Activated effector memory CD4-positive, alpha-beta T cell treated with anti-CD3 and anti-CD28 coated beads, Interleukin-2, amount 50 U/mL, for 16 hours (primary cell): Measurements from ENCODE around the gene PROX1.

Experiments used
- DNase-seq: peaks from one replicate; pipeline ENCODE4 v3.0.0-alpha.2; 2020

Gene PROX1

GRCh38 chr1:214027498-214027897 is 39.7 kb downstream of the PROX1 start:
- no peak for DNase-seq

DNA sequence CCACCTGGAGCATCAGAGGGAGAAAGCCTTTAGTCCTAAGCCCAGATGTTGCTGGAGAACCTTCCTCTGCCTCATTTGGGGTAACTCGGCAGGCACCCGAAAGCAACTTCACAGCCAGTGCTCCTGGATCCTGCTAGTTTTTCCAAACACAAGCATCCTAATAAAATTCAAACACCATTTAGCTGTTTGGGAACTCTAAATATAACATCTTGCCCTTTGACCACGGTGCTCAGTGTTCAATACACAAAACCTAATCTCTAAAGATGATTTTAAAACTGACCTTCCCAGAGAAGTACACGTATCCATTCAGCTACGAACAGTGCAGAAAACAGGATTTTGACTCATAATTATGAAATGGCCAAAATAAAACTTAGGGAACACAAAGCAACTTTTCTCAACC is 40.3 kb downstream of the PROX1 start:
- DNase-seq = no peak

DNA sequence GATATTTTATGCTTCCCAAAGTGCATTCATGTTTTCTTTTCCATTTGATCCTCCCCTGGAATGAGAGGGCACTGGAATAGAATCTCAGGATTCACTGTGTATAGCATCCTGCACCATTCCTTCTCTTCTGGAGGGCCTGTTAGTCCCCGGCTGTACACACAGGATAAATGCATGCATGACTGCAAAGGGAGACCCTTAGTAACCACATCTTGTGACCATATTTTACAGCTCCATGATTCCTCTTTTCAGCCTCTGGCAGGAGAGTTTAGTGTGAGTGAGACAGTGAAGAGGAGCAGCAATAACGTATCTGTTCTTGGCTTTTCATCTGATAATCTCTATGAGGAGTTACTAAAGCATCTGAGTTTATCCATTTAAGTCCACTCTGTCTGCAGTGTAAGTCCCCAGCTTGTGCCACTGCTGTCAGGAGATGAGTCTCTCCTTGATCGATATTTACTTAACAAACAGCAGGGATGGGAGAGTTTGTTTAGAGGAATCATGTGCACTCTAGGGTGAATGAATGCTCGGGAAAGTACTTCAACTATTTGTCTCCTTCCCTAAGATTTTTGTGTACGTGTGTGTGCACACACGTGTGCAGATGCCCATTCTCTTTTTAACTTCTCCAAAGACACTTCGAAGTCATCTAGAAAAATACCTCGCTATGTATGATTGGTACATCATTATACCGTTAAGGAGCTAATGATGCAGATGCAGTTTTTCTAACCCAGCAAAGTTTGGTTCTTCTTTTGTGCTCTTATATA is 41.1 kb downstream of the PROX1 start:
- no peak for DNase-seq

DNA sequence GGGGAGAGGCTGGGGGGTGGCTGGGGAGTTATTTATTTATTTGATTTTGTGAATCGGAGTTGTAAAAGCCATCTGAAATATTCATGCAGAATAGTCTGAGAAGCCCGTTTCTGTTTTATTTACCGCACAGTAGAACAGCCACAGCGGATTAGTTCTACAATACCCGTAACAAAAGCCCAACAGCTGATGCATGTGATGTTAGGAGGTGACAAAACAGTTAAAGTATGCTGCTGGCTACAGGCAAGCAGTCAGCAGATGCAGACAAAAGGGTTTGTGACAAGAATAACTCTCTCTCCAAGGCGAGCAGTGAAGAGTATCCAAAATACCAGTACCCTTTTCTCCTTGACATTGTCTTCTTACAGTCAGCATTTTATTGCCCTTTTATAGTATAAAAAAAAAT is 42.0 kb downstream of the PROX1 start:
- DNase-seq = no peak

GRCh38 chr1:214031267-214031650 is 43.5 kb downstream of the PROX1 start:
- DNase-seq = no peak

GRCh38 chr1:214037468-214037867 is 49.7 kb downstream of the PROX1 start:
- no peak for DNase-seq

GRCh38 chr1:214039394-214040018 is 51.7 kb downstream of the PROX1 start:
- DNase-seq = no peak

- DNase-seq = no peak
Observed at GRCh38 chr1:214043167-214043566, 55.4 kb downstream of the PROX1 start.

DNA sequence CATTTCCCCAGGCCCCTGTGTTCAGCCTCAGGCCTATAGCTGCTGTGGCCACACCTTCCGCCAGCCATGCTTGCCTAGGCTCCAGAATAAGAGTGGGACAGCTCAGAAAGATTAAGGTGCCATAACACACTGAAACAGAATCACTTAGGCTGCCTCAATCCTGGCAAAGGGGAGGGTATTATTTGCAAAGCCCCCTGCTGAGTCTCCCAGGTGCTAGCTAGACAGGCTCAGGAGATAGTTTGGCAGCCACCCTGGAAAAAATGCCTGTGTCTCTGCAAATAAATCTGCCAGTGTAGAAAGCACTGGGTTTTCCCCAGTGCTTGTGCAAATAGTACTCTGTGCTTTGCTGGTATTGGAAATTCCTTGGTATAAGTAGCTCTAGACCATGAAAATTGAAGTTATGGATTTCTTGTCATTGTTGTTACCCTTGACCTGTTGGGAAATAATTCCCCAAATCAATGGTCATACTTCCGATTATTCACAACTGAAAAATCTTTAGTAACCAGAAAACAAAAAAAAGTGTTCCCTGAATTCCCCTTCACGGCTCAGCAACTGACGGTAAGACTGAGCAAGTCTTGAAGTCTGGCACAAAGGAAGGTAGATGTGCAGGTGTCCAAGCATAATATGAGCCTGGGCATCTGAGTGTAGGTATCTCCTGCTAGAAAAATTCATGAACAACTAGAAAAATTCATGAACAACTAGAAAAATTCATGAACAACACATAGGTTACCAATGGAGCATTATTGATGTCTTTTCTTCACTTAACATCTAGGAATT is 56.9 kb downstream of the PROX1 start:
- no peak for DNase-seq

DNA sequence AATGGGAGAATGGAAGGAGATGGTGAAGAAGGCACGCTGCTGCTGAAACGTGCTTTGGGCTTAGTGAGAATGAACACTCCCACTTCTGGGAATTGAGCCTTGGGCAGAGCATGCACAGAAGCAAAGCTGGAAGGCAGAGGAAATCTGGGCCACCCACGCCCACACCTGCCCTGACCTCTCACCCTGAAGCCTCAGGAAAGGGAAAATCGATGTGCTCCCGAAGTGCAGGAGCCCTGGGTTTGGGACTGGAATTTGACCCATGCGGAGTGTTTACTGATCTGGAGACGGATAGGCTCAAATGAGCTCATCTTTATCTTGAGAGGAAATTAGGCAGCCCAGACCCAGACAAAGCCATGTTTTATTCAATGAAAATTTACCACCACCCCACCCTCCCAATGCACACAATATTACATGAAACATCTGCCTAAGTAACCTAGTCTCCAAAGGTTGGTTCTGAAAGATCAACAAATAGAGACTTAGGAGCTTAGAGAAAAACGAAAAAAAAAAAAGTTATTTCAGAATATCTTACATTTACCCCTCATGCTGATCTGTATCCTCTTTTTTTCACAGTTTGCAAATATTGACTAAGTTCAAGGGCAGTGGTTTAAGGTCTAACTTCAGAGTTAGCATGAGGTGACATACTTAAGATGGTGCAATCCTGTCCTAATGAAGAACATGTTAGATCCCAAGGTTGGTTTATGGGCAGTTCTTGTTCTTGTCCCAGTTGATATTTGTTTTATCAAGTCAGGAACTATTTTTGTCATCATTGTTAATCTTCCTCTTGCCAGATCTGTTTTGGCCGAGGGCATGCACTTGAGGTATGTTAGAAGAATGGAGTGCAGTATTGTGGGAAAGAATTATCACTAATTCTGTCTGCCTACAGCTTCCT is 63.0 kb downstream of the PROX1 start:
- no peak for DNase-seq

- DNase-seq = no peak
Observed at GRCh38 chr1:214051786-214052185, 64.0 kb downstream of the PROX1 start.

GRCh38 chr1:214058076-214058475 is 70.3 kb downstream of the PROX1 start:
- DNase-seq = no peak

DNA sequence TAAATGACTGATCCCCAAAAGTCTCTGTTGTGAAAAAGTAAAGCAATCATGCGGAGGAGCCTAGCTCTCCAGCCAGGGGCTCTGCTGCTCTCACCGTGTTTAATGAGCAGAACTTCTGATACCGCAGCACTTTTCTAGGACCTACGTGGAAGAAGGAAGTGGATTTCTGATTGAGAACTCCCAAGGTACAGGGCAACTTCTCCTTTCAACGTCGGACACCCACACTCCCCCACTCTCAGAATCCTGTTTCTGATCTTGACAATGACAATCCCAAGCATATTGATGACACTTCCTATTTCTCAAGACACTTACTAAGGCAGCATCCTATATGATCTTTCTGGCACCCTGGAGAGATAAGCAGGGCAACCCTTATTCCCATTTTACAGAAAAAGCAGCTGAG is 78.4 kb downstream of the PROX1 start:
- DNase-seq = no peak

DNA sequence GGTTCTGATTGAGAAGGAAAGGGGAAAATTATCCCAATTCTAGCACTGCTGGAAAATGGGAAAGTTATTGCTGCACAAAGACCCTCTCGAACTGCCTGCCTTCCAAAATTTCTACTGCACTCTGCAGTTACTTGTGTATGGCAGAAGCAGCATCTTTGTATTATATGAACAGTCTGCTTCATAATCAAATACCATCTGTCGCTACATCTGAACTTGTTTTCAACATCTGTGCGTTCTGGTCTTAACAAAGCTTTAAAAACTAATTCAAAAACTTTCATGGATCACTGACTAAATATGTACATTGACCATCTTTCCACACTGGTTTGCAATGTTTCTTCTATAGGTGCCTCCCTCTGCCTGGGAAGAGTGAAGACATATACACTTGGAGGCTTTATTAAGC is 79.2 kb downstream of the PROX1 start:
- DNase-seq = no peak

- no peak for DNase-seq
Observed at GRCh38 chr1:214067397-214067796, 79.6 kb downstream of the PROX1 start.

DNA sequence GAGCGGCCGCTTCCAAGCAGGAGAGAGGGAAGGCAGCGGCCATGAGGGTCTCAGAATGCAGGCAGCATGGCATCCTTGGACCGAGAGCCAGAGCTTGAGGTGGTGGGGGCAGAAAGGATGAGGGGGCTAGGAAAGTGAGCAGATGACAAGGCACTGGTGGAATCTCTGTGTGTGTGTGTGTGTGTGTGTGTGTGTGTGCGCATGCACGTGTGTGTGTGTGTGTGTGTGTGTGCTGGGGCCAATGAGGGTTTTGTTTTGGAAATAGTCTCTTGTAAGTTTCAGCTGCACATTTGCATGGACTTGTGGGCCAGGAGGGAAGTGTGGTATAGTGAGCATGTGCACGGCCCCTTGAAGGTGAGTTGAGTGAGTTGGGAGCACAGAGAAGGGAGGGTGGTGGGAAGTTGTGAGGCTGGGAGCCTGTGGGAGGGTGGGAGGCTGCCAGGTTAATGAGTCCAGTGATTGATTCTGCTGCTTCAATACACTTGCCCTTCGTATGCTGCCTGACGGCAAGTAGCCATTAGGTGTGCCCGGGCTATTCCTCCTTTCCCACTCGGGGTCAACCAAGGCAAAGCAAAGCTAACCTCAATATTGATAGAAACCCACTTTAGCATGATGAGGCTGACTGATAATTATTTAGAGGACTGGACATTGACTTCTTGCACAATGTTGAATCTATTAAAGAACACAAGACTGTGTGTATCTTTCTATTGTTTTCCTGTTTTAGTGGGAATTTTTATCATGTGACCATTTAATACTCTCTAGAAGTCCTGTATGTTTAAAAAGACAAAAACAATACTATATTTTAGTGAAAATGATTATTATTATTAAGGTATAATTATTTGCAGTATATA is 80.3 kb downstream of the PROX1 start:
- DNase-seq = no peak

GRCh38 chr1:214068979-214069378 is 81.2 kb downstream of the PROX1 start:
- DNase-seq = no peak

DNA sequence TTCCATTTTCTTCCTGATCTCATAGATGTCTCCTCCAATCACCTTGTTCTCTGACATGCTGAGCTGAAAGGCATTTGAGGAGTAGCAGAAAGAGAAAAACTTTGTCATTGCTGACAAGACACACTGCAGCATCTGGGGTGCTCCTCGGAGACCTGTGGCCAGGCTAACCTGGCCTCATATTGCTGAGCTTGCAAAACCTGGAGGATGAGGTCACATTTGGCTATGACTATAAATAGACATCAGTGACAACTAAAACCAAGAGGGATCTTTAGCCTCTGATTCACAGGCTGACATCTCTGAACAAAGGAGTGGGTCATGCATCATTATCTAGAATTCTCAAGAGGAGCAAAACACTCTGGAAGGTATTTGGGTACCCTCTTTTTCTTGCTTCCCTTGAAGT is 83.7 kb downstream of the PROX1 start:
- DNase-seq = no peak

DNA sequence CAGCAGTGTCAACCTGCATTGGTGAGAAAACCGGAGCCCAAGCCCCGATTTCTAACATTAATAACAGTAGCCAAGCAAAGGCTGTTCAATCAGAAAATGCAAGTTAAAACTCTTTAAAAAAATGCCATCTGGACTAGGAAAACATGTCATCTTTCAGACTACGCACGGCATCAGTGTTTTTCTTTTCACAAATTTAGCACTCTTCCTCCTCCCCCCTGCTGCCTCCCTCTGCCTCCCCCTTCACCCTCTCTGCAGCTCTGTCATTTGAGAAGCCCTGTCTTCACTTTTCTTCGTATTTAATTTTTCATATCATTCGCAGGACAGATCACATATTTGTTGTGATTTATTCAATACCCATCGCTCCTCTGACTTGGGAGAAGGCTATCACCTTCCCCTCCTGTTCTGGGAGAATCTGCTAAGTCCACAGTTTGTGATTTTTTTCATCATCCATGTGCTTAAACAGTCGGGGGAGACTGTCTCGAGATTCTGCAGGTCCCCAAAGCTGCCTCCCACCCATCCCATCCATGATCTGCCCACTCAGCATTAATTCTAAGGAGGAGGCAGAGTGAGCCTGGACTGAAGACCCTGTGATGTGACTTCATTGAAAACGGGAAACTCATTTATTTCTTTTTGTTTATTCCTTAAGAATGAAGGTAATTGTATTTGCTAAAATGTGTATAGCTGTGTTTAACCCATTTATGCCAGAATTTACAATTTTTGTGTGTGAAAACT is 84.8 kb downstream of the PROX1 start:
- no peak for DNase-seq

DNA sequence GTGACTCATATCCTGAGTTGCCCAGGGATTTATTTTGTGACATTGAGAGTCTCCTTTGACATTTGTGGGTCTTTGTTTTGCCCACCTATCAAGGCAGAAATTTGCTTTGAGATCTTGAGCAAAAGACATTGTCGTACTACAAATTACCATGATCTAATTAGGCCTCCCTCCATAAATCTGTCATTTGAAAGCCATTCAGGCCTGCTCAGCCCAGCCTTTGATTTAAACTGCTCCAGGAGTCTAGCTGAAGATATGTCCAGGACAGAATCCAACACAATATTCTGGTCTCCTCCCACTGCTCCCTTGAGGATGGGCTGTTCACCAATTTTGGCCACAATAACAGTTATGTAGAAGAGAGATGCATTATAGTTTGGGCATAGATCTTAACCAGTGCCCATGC is 86.7 kb downstream of the PROX1 start:
- no peak for DNase-seq

DNA sequence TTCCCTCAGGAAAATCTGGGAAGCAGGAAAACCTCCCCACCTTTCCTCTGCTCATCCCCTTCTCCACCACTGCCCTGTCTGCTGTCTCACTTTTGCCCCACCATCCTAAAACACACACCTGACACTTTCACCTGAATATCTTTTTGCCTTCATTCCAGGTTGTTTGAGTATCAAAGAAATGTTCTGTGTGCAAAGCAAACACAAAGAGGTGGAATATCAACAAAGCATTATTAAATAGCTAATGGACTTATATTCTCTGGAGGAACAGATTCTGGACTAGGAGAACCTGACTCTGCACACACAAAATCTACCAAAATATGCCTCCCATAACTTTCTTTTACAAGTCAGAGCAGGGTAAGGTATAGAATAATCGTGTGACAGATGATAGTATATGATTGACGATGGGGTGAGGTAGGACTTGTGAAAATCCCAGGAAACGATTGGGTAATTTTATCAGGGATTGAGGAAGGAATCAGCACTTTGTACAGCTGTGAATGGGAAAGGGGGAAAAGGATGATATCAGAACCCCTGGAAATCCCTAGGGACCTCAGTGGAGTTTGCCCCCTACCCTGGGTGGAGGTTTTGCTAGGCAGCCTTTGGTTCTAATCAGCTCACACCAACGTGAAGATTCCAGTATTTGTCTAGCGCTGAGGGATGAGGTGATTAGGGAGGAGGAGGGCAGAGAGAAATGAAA is 87.7 kb downstream of the PROX1 start:
- DNase-seq = no peak
